Measurements from ENCODE around the gene AOPEP. TPM values are rescaled to one million over a fixed set of nuclear protein-coding genes. Genes with fewer than 3 reads are reported as not detected.
A peak's percentile ranks its signal among the peaks of the same experiment; 100 is the strongest.

Gene AOPEP
- total and polyA plus RNA-seq, 4 donors = 29.0 to 121 (median 60.0) TPM

GRCh38 chr9:95109456-95109855 lies 383.0 kb downstream of the AOPEP start:
- 91 to 96% methylated on average over 8 of the region's 8 CpGs for WGBS, 2 donors
- Histone ChIP-seq H3K4me1 (ENCODE audit: control insufficient read depth in 5 of 5, insufficient read depth in 5 of 5, low read length in 5 of 5) (peaks cover 0 to 13% (median 2%) of the 10 kb centered on the region in 5 donors), H3K4me3 (no peak overlapping the region), H3K27me3 (ENCODE audit: control insufficient read depth in 3 of 3, insufficient read depth in 3 of 3, low read length in 2 of 3) (no peaks in the 10 kb centered on the region), H3K9ac (ENCODE audit: insufficient read depth in 1 of 2, low read length in 2 of 2) (no peak overlapping the region), H3K27ac (ENCODE audit: low read depth in 1 of 2, low read length in 1 of 2) (no peak overlapping the region), H3K9me3 (ENCODE audit: control insufficient read depth in 4 of 4, insufficient read depth in 3 of 4, low read length in 3 of 4) (no peaks in the 10 kb centered on the region), H3K36me3 (ENCODE audit: control insufficient read depth in 4 of 4, insufficient read depth in 4 of 4, low read length in 4 of 4) (peaks cover 5 to 28% (median 21%) of the 10 kb centered on the region in 4 donors)
- TF ChIP-seq CTCF (IDR thresholded peaks at IDR 0.05; ENCODE audit: control extremely low read depth, extremely low read depth) = no peak
- no peak for ATAC-seq (ENCODE audit: insufficient read depth, low FRiP score)
- no peak for DNase-seq

GRCh38 chr9:95110921-95111525 lies 384.5 kb downstream of the AOPEP start:
- Histone ChIP-seq H3K27ac (ENCODE audit: low read depth in 1 of 2, low read length in 1 of 2) (no peak overlapping the region), H3K4me1 (ENCODE audit: control insufficient read depth in 5 of 5, insufficient read depth in 5 of 5, low read length in 5 of 5) (peaks cover 0 to 13% (median 2%) of the 10 kb centered on the region in 5 donors), H3K9me3 (ENCODE audit: control insufficient read depth in 4 of 4, insufficient read depth in 3 of 4, low read length in 3 of 4) (no peaks in the 10 kb centered on the region), H3K4me3 (no peak overlapping the region), H3K36me3 (ENCODE audit: control insufficient read depth in 4 of 4, insufficient read depth in 4 of 4, low read length in 4 of 4) (peaks cover 5 to 25% (median 23%) of the 10 kb centered on the region in 4 donors), H3K27me3 (ENCODE audit: control insufficient read depth in 3 of 3, insufficient read depth in 3 of 3, low read length in 2 of 3) (no peaks in the 10 kb centered on the region), H3K9ac (ENCODE audit: insufficient read depth in 1 of 2, low read length in 2 of 2) (no peak overlapping the region)
- DNase-seq (peak in 1 of 3 donors; percentile 65), ATAC-seq (ENCODE audit: insufficient read depth, low FRiP score) (no peak)
- no peak for TF ChIP-seq CTCF (IDR thresholded peaks at IDR 0.05; ENCODE audit: control extremely low read depth, extremely low read depth)
- 81 to 82% methylated on average over 14 of the region's 14 CpGs for WGBS, 2 donors

GRCh38 chr9:95111716-95112115 lies 385.2 kb downstream of the AOPEP start:
- WGBS, 2 donors = 95% methylated on average over 11 of the region's 11 CpGs
- Histone ChIP-seq H3K9me3 (ENCODE audit: control insufficient read depth in 4 of 4, insufficient read depth in 3 of 4, low read length in 3 of 4) (no peaks in the 10 kb centered on the region), H3K27ac (ENCODE audit: low read depth in 1 of 2, low read length in 1 of 2) (no peak overlapping the region), H3K4me1 (ENCODE audit: control insufficient read depth in 5 of 5, insufficient read depth in 5 of 5, low read length in 5 of 5) (peaks cover 0 to 13% (median 2%) of the 10 kb centered on the region in 5 donors), H3K9ac (ENCODE audit: insufficient read depth in 1 of 2, low read length in 2 of 2) (no peak overlapping the region), H3K36me3 (ENCODE audit: control insufficient read depth in 4 of 4, insufficient read depth in 4 of 4, low read length in 4 of 4) (peaks cover 2 to 25% (median 22%) of the 10 kb centered on the region in 4 donors), H3K27me3 (ENCODE audit: control insufficient read depth in 3 of 3, insufficient read depth in 3 of 3, low read length in 2 of 3) (no peaks in the 10 kb centered on the region), H3K4me3 (no peak overlapping the region)
- no peak for TF ChIP-seq CTCF (IDR thresholded peaks at IDR 0.05; ENCODE audit: control extremely low read depth, extremely low read depth)
- ATAC-seq (ENCODE audit: insufficient read depth, low FRiP score) = no peak
- no peak for DNase-seq
